ENCODE data around the gene FAM24B. TPM values are rescaled to one million over a fixed set of nuclear protein-coding genes. Genes with fewer than 3 reads are reported as not detected.
"Not testable (repeated sequence)": the region's sequence is repeated elsewhere in the genome, so short reads cannot be mapped to it uniquely, and the experiment has no call there.

The FAM24B gene
- total RNA-seq, 4 donors from 2014 or later, result 2.8 to 10.0 (median 6.7) TPM

GRCh38 chr10:122876467-122876855, 2.9 kb downstream of the FAM24B start:
- no peak overlapping the region for H3K27ac ChIP-seq
- H3K9me3 ChIP-seq, result peaks cover 0 to 7% (median 0%) of the 10 kb centered on the region in 4 donors
- no peak for DNase-seq (ENCODE audit: low spot score in 2 of 2)
- no peaks in the 10 kb centered on the region for H3K27me3 ChIP-seq
- no peaks in the 10 kb centered on the region for H3K36me3 ChIP-seq
- no peak overlapping the region for H3K4me3 ChIP-seq
- peaks cover 0 to 26% (median 0%) of the 10 kb centered on the region in 4 donors for H3K4me1 ChIP-seq
- TF ChIP-seq EP300 (IDR thresholded peaks at IDR 0.05) (no peak), CTCF (IDR thresholded peaks at IDR 0.05) (no peak)
- WGBS, 2 donors, result 81 to 93% methylated on average over 1 of the region's 1 CpG

DNA sequence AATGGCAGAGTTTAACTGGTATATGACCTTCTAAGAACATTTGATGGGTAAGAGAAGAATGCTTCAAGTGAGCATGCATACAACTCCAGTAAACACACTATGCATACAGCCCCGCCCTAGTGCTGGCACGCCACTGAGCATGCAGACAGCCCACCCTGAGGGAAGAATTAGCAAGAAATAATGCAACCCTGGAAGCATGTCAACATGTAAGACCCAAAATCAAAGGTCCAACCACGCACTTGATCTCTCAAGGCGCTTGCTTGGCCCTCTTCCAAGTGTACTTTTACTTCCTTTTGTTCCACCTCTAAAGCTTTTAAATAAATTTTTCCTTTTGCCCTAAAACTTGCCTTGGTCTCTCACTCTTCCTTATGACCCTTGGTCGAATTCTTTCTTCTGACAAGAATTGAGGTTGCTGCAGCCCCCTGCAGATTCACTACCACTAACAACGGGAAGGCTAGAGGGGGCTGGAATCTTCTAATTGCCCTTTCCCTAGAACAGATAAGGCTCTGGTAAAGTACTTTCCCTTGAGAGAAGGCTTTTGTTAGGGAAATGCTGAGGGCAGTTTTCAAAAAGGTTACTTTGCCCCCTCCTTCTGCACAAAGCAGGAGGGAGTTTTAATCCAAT, 3.4 kb downstream of the FAM24B start:
- no peak overlapping the region for H3K27ac ChIP-seq
- DNase-seq (ENCODE audit: low spot score in 2 of 2), result no peak
- peaks cover 0 to 7% (median 0%) of the 10 kb centered on the region in 4 donors for H3K9me3 ChIP-seq
- peaks cover 0 to 26% (median 0%) of the 10 kb centered on the region in 4 donors for H3K4me1 ChIP-seq
- H3K36me3 ChIP-seq, result no peaks in the 10 kb centered on the region
- no peak for TF ChIP-seq EP300 (IDR thresholded peaks at IDR 0.05)
- TF ChIP-seq CTCF (IDR thresholded peaks at IDR 0.05), result no peak
- TF ChIP-seq POLR2A (IDR thresholded peaks at IDR 0.05), result no peak
- WGBS, 2 donors, result 43 to 48% methylated on average over 6 of the region's 6 CpGs
- H3K4me3 ChIP-seq, result no peak overlapping the region
- no peaks in the 10 kb centered on the region for H3K27me3 ChIP-seq

GRCh38 chr10:122871947-122872346, 7.4 kb downstream of the FAM24B start:
- H3K36me3 ChIP-seq; H3K9me3 ChIP-seq; DNase-seq (ENCODE audit: low spot score in 2 of 2); H3K27me3 ChIP-seq; H3K4me3 ChIP-seq; H3K4me1 ChIP-seq; H3K27ac ChIP-seq: not testable (repeated sequence)
- 92 to 97% methylated on average over 2 of the region's 2 CpGs for WGBS, 2 donors

GRCh38 chr10:122868768-122869167, 10.6 kb downstream of the FAM24B start:
- not testable (repeated sequence) for H3K27me3 ChIP-seq; DNase-seq (ENCODE audit: low spot score in 2 of 2); H3K4me1 ChIP-seq; H3K27ac ChIP-seq; H3K4me3 ChIP-seq; H3K36me3 ChIP-seq; H3K9me3 ChIP-seq
- 97 to 100% methylated on average over 1 to 2 of the region's 2 CpGs for WGBS, 2 donors

DNA sequence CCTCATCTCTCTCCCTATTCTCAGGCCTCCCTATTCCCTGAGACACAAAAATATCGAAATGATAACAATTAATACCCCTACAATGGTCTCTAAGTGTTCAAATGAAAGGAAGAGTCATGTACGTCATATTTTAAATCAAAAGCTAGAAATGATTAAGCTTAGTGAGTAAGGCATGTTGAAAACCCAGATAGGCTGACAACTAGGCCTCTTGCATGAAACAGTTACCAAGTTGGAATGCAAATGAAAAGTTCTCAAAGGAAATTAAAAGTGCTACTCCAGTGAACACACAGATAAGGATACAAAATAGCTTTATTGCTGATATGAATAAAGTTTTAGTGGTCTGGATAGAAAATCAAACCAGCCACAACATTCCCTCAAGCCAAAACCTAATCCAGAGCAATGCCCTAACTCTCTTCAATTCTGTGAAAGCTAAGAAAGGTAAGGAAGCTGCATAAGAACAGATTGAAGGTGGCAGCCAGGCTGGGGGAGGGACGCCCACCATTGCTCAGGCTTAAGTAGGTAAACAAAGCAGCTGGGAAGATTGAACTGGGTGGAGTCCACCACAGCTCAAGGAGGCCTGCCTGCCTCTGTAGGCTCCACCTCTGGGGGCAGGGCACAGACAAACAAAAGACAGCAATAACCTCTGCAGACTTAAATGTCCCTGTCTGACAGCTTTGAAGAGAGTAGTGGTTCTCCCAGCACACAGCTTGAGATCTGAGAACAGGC, 12.5 kb downstream of the FAM24B start:
- H3K36me3 ChIP-seq; H3K27ac ChIP-seq; H3K4me1 ChIP-seq; H3K4me3 ChIP-seq; H3K27me3 ChIP-seq; DNase-seq (ENCODE audit: low spot score in 2 of 2); H3K9me3 ChIP-seq: not testable (repeated sequence)
- WGBS, 2 donors, result 94 to 95% methylated on average over 3 of the region's 3 CpGs

GRCh38 chr10:122864901-122865300, 14.5 kb downstream of the FAM24B start:
- no peak for TF ChIP-seq EP300 (IDR thresholded peaks at IDR 0.05)
- no peak for TF ChIP-seq CTCF (IDR thresholded peaks at IDR 0.05)
- TF ChIP-seq POLR2A (IDR thresholded peaks at IDR 0.05), result no peak
- DNase-seq (ENCODE audit: low spot score in 2 of 2), result no peak
- Histone ChIP-seq H3K4me1 (no peaks in the 10 kb centered on the region), H3K36me3 (no peaks in the 10 kb centered on the region), H3K4me3 (no peak overlapping the region), H3K9me3 (no peaks in the 10 kb centered on the region), H3K27me3 (no peaks in the 10 kb centered on the region), H3K27ac (no peak overlapping the region)
- 89 to 93% methylated on average over 1 of the region's 1 CpG for WGBS, 2 donors

Measured in tibial nerve (tissue), 4 donors.